HL-60 (cell line): ENCODE data around the gene TRMT10B.
"Not testable (repeated sequence)": the region's sequence is repeated elsewhere in the genome, so short reads cannot be mapped to it uniquely, and the experiment has no call there.

Experiments
- DNase-seq, 2 experiments: peaks; one replicate each; pipeline ENCODE4 v3.0.0-alpha.2; 2010 to 2020; ENCODE audit warnings: low read depth in 1 of 2, low spot score in 1 of 2
- H3K27ac ChIP-seq: fragments of 250-450 bp; sonication (Bioruptor Pico); replicated peaks from 2 replicates; pipeline ENCODE4 v1.5.1; 2020; ENCODE audit warnings: mild to moderate bottlenecking, moderate library complexity
- H3K27me3 ChIP-seq: fragments of 250-450 bp; sonication (Bioruptor Pico); 2 replicates; pipeline ENCODE4 v1.5.1; 2021; ENCODE audit warnings: mild to moderate bottlenecking, moderate library complexity; ENCODE audit not compliant: insufficient read depth, poor library complexity, severe bottlenecking
- H3K4me3 ChIP-seq: replicated peaks from 2 replicates; pipeline ENCODE4 v1.5.1; 2011; ENCODE audit warnings: mild to moderate bottlenecking, control low read depth, low read length; ENCODE audit not compliant: insufficient read depth
- CTCF ChIP-seq: IDR thresholded peaks from one replicate; pipeline ENCODE4 v1.5.1; 2011; ENCODE audit warnings: low read length, control low read depth, inconsistent platforms; ENCODE audit not compliant: insufficient read depth
- GABPA ChIP-seq: IDR thresholded peaks from 2 replicates; pipeline ENCODE4 v1.6.1; 2012; ENCODE audit warnings: low read depth
- POLR2AphosphoS5 ChIP-seq: IDR thresholded peaks from 2 replicates; pipeline ENCODE4 v1.6.1; 2012; ENCODE audit warnings: low read depth
- REST ChIP-seq: IDR thresholded peaks from 2 replicates; pipeline ENCODE4 v1.6.1; 2012; ENCODE audit warnings: low read depth; ENCODE audit not compliant: insufficient replicate concordance
- SPI1 ChIP-seq: IDR thresholded peaks from 2 replicates; pipeline ENCODE4 v1.6.1; 2012; ENCODE audit warnings: low read depth, mild to moderate bottlenecking, borderline replicate concordance

The TRMT10B gene

GRCh38 chr9:37801959-37802711 is 48.5 kb downstream of the TRMT10B start:
- TF ChIP-seq SPI1: no peak
- TF ChIP-seq REST: no peak
- no peak for TF ChIP-seq CTCF
- no peak for TF ChIP-seq POLR2AphosphoS5
- no peak for TF ChIP-seq GABPA
- no peak for DNase-seq
- peak overlapping the region; percentile 82 for H3K27ac ChIP-seq

GRCh38 chr9:37806271-37806670 is 52.7 kb downstream of the TRMT10B start:
- TF ChIP-seq GABPA: no peak
- Histone ChIP-seq H3K27me3 (no peaks in the 10 kb centered on the region), H3K27ac (no peak overlapping the region), H3K4me3 (no peak overlapping the region)
- no peak for DNase-seq

More at GRCh38 chr9:37801959-37802711, 48.5 kb downstream of the TRMT10B start:
- Histone ChIP-seq H3K27me3 (no peaks in the 10 kb centered on the region), H3K4me3 (peak overlapping the region; percentile 87)

- not testable (repeated sequence) for H3K27ac ChIP-seq, H3K4me3 ChIP-seq, DNase-seq, H3K27me3 ChIP-seq
These were observed 56.1 kb downstream of the TRMT10B start for GRCh38 chr9:37809676-37810075.

- H3K27ac ChIP-seq: peak overlapping the region; percentile 45
- TF ChIP-seq CTCF: no peak
- no peak for TF ChIP-seq GABPA
- TF ChIP-seq POLR2AphosphoS5: no peak
- no peak overlapping the region for H3K4me3 ChIP-seq
- no peaks in the 10 kb centered on the region for H3K27me3 ChIP-seq
- DNase-seq: no peak
These were observed 58.4 kb downstream of the TRMT10B start for GRCh38 chr9:37811906-37812476.

GRCh38 chr9:37812773-37813379 is 59.3 kb downstream of the TRMT10B start:
- H3K27me3 ChIP-seq: no peaks in the 10 kb centered on the region
- no peak overlapping the region for H3K4me3 ChIP-seq
- TF ChIP-seq SPI1: no peak
- TF ChIP-seq GABPA: no peak
- TF ChIP-seq CTCF: no peak
- no peak for TF ChIP-seq REST
- no peak for TF ChIP-seq POLR2AphosphoS5
- no peak for DNase-seq
- peak overlapping the region; percentile 45 for H3K27ac ChIP-seq
